Stimulated activated CD4-positive, alpha-beta T cell treated with anti-CD3 and anti-CD28 coated beads, Interleukin-1b, Interleukin-23, amount 100 ng/mL, for 24 hours (primary cell): Measurements from ENCODE around the gene SH2D3C.
"Not testable (repeated sequence)": the region's sequence is repeated elsewhere in the genome, so short reads cannot be mapped to it uniquely, and the experiment has no call there.

Source experiments
- DNase-seq, 4 experiments: peaks; one replicate each; pipeline ENCODE4 v3.0.0-alpha.2; 2020; ENCODE audit warnings: low read depth in 4 of 4, low spot score in 1 of 4

Gene SH2D3C

GRCh38 chr9:127769101-127769500 is 9.4 kb downstream of the SH2D3C start:
- DNase-seq = no peak

GRCh38 chr9:127768698-127769097 is 9.8 kb downstream of the SH2D3C start:
- no peak for DNase-seq

DNA sequence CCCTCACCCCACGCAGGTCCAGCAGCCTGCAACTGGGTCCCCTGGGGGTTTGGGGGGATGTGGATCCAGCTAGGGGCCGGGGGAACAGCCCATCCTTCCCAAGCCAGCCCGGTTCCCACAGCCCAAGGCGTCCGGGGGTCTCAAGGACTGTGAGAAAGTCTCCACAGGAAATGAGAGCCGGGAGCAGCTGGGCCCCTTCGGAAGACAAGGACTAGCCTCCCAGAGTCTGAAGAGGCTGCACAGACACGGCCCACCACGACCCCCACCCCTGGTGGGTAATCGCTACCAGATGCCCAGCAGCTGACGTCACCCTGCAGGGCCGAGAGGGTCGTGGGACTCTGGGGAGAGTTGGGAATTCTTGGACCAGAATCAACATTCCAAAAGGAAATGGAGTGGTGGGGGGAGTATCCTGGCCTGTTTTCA is 10.5 kb downstream of the SH2D3C start:
- DNase-seq = no peak

- DNase-seq = no peak
These were observed 11.1 kb downstream of the SH2D3C start for GRCh38 chr9:127767410-127767809.

DNA sequence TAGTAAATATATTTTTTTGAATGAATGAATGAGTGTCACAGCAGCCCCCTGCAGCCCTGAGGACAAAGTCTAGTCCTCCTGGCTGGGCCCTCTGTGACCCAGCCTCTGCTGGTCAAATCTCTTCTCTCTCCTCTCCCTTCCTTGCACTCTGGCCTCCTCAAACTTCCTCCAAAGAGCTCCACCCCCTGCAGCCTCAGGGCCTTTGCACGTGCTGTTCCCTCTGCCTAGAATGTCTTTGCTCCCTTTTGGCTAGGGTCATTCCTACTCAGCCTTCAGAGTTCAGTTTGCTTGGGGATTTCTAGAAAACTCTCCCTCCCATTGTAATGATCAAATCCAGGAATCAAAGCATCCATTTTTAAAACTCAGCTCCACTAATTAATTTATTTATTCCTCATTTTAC is 13.0 kb downstream of the SH2D3C start:
- no peak for DNase-seq

DNA sequence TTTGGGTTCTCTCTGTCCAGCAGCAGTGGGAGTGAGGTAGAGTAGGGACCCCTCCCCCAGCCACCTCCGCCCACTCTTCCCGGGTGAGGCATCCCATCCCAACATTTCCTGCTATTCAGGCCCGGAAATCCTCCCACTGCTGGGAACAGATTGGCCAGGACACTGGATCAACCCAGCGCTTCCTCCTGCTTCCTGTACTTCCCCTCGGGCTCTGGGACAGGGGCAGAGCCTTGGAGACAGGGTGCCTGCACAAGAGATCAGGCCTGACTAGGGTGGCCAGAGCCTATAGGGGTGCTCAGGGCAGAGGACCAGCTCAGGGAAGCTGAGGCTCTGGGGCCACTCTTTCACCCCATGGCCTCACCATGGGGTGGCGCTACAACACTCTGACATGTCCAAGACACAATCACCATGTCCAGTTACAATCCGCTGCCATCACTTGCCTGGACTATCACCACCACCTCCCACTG is 14.5 kb downstream of the SH2D3C start:
- DNase-seq = no peak

DNA sequence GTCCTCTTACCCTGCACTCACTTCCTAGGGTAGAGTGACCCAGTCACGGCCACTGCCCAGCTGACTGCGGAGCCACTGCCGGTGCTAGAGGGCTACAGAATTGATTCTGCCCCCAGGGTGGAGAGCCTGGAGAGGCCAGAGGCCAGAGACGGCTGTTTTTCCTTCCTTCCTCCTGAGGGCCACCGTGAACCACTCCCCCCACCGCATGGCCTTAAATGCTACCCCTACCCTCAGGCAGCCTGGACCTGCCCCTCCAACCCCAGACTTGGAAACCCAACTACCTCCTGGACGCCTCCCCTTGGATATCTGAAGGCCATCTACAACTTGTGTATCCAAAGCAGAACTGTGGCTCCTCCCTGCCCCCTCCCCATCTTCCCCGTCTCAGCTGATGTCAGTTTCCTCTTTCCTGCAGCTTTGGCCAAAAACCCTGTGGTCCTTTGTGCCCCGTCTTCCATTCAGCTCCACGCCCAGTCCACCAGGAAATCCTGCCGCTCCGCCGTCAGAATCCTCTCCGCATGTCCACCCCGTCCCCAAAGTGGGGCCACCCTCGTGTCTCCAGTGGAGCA is 16.3 kb downstream of the SH2D3C start:
- DNase-seq = no peak

DNA sequence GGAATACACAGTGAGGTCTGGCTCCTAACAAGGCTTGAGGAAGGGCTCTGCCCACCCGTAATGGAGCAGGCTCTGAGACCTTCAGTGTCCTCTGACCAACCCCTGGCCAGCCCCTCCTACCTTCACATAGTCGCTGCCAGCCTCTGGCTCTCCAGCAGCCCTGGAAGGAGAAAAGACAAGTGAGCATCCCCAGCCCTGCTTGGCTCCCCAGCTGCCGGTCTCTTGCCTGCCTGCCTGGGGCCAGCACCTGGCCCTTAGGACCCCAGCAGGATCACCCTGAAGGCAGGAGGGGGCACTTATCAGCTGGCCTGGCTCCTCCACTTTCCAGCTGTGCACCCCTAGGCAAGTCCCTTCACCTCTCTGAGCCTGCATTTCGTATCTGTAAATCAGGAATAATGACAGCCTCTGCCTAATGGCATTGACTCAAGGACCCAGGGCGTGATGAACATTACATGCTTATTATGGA is 16.9 kb downstream of the SH2D3C start:
- DNase-seq = no peak

GRCh38 chr9:127761061-127761460 is 17.4 kb downstream of the SH2D3C start:
- DNase-seq = no peak

- no peak for DNase-seq
These were observed 19.6 kb downstream of the SH2D3C start for GRCh38 chr9:127758843-127759242.

GRCh38 chr9:127756776-127757175 is 21.7 kb downstream of the SH2D3C start:
- not testable (repeated sequence) for DNase-seq

GRCh38 chr9:127756233-127756632 is 22.2 kb downstream of the SH2D3C start:
- no peak for DNase-seq

DNA sequence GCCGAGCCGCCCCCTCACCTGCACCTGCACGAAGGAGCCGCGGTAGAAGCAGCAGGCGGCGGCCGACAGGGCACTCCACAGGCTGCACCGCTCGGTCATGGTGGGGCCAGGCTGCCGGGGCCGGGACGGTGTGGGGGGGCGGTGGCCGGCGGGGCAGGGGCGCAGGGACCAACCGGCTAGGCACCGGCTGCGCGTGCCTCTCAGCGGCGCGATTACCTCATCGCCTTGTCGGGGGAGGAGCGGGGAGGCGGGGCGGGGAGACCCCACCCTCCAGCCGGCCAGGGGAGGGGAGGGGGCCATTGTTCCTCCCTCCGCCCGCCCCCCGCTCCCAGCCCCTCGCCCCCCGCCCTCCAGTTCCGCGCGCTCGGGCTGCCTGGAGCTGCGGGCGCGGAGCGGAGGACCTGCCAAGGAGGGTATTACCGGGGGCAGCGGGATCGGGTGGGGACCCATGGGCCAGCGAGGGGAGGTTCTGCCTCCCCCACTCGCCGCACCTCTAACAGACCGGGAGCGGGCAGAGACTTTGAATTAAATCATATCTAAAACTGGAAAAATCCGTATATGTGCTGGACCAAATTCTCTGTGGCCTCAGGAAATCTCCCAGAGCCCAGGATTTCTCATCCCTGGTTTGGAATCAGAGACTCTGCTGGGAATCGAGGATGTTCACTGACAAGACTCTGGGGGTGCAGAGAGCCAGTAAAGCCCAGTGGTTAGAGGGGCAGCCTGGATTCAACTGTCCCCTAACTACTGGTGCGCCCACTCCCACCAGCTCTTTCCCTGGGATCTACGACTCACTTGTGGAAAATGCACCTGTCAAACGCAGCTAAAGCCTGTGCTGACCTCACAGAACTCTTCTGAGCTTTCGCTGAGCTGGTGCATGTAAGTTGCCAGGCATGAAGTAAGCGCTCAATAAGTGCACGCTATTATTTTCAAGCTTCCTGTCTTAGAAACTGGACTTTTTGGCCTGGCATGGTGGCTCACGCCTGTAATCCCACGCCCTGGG is 23.1 kb downstream of the SH2D3C start:
- DNase-seq = no peak

GRCh38 chr9:127754099-127755060 is 24.1 kb downstream of the SH2D3C start:
- no peak for DNase-seq

DNA sequence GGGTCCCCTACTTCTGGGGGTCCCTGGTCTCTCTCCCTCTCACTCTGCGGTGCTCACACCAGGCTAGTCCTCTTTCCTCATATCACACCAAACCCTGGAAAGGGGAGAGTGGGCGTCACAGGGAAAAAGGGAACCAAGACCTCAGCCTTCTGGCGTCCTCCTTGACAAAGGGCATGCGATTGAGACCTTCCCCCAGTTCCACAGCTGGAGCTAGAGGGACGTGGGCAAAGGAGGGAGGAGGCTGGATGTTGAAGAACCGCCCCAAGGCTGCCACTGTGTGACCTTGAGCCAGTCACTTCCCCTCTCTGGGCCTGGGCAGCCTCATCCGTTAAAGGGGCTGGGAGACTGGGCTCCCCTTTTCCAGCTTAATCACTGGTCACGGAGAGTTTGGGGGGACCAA is 24.8 kb downstream of the SH2D3C start:
- DNase-seq = no peak

DNA sequence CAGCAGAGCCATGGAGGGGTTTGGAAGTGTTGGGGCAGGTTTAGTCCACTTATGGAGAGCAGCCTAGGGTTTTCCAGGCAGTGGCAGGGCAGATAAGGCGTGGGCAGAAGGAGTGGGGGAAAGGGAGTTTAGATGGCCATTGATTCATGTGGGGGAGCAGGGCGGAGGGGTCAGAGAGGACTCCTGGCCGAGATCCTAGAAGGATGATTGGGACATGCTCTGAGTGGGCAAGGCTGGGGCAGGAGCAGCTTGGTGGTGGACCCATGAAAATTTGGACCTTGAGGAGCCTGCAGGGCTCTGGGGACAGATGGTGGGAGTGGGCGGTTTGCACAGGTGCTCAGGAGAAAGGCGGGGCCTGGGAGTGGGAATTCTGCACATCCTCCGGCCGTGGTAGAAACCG is 25.3 kb downstream of the SH2D3C start:
- no peak for DNase-seq

GRCh38 chr9:127751269-127752054 is 27.0 kb downstream of the SH2D3C start:
- DNase-seq = no peak

DNA sequence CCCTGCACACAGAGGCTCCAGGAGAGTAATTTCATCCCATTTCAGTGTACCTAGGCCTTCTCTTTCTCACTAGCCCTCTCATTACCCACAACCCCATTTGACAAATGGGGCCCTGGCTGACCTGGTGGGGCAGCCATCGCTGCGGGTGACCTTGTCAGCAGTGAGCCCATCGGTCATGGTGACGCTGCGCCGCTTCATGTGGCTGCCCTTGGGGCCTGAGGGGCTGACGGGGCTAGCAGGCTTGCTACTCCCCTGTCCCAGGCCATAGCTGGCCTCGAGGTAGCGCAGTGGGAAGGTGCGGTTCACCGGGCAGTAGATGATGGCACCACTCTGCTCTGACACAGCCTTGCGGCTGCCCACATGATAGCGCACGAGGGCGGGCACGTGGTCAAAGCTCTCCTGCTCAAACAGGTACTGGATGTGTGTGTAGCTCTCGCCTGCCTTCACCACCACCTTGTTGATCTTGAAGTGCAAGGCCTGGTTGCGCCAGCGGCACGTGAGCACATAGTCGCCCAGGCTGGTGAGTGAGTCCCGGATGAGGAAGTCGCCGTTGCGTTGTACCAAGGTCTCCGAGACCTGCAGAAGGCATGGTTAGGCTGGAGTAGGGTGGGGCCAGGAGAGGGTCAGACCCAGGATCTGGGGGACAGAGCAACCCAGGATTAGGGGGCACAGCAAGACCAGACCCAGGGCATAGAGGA is 29.2 kb downstream of the SH2D3C start:
- no peak for DNase-seq

GRCh38 chr9:127746959-127747569 is 31.4 kb downstream of the SH2D3C start:
- no peak for DNase-seq
